Ammon's horn (tissue), 1 donor: ENCODE measurements around the gene L1TD1.
"Not testable (repeated sequence)": the region's sequence is repeated elsewhere in the genome, so short reads cannot be mapped to it uniquely, and the experiment has no call there.

ENCODE experiments used
- DNase-seq: peaks from one replicate; pipeline ENCODE4 v3.0.0-alpha.2; 2016; ENCODE audit warnings: low spot score

The L1TD1 gene

GRCh38 chr1:62198069-62198780 is 3.6 kb downstream of the L1TD1 start:
- no peak for DNase-seq

GRCh38 chr1:62198781-62199125 is 4.1 kb downstream of the L1TD1 start:
- no peak for DNase-seq

- no peak for DNase-seq
These were observed 12.5 kb downstream of the L1TD1 start for GRCh38 chr1:62207187-62207586.

- DNase-seq, result no peak
These were observed 13.4 kb downstream of the L1TD1 start for GRCh38 chr1:62208087-62208486.

- no peak for DNase-seq
These were observed 14.3 kb downstream of the L1TD1 start for GRCh38 chr1:62208970-62209369.

- no peak for DNase-seq
These were observed 15.4 kb downstream of the L1TD1 start for GRCh38 chr1:62209931-62210595.

- no peak for DNase-seq
These were observed 16.3 kb downstream of the L1TD1 start for GRCh38 chr1:62210960-62211359.

- DNase-seq, result no peak
These were observed 17.8 kb downstream of the L1TD1 start for GRCh38 chr1:62212411-62212810.

- DNase-seq, result no peak
These were observed 18.6 kb downstream of the L1TD1 start for GRCh38 chr1:62213075-62213914.

- no peak for DNase-seq
These were observed 24.0 kb downstream of the L1TD1 start for GRCh38 chr1:62218604-62219003.

GRCh38 chr1:62220456-62220855 is 25.8 kb downstream of the L1TD1 start:
- not testable (repeated sequence) for DNase-seq

GRCh38 chr1:62221171-62221570 is 26.5 kb downstream of the L1TD1 start:
- DNase-seq, result no peak

GRCh38 chr1:62222321-62222720 is 27.7 kb downstream of the L1TD1 start:
- DNase-seq, result no peak

- no peak for DNase-seq
These were observed 29.5 kb downstream of the L1TD1 start for GRCh38 chr1:62224182-62224581.

- DNase-seq, result no peak
These were observed 32.8 kb downstream of the L1TD1 start for GRCh38 chr1:62227496-62227895.

- no peak for DNase-seq
These were observed 33.7 kb downstream of the L1TD1 start for GRCh38 chr1:62228136-62228882.

- DNase-seq, result no peak
These were observed 34.2 kb downstream of the L1TD1 start for GRCh38 chr1:62228883-62229187.

- no peak for DNase-seq
These were observed 34.8 kb downstream of the L1TD1 start for GRCh38 chr1:62229468-62229867.

GRCh38 chr1:62229932-62230331 is 35.3 kb downstream of the L1TD1 start:
- DNase-seq, result no peak

GRCh38 chr1:62230718-62231117 is 36.1 kb downstream of the L1TD1 start:
- no peak for DNase-seq

- no peak for DNase-seq
These were observed 38.2 kb downstream of the L1TD1 start for GRCh38 chr1:62232871-62233278.

GRCh38 chr1:62233926-62234450 is 39.3 kb downstream of the L1TD1 start:
- DNase-seq, result no peak
